ENCODE measurements around the gene ZNF366.

ZNF366 gene

DNA sequence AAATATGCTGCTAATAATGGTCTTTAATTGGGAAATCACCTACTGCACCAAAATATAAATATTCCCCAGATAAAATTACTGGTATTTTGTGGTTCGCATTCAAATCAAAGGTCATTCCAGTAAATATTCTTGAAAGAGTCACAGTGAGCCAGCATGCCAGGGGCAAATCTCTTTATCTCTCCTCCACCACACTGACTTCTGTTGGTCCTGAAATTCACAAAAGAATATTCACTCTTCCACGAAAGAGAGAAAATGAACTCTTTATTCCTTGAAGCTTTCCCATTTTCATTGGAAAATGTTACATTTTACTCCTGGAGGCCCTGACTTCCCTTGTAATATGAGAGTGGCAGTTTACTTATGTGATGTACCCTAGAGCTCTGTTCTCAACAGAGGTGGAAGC lies 39.7 kb downstream of the ZNF366 start:
- no peak for DNase-seq (ENCODE audit: low read depth in 1 of 2, low spot score in 1 of 2)

DNA sequence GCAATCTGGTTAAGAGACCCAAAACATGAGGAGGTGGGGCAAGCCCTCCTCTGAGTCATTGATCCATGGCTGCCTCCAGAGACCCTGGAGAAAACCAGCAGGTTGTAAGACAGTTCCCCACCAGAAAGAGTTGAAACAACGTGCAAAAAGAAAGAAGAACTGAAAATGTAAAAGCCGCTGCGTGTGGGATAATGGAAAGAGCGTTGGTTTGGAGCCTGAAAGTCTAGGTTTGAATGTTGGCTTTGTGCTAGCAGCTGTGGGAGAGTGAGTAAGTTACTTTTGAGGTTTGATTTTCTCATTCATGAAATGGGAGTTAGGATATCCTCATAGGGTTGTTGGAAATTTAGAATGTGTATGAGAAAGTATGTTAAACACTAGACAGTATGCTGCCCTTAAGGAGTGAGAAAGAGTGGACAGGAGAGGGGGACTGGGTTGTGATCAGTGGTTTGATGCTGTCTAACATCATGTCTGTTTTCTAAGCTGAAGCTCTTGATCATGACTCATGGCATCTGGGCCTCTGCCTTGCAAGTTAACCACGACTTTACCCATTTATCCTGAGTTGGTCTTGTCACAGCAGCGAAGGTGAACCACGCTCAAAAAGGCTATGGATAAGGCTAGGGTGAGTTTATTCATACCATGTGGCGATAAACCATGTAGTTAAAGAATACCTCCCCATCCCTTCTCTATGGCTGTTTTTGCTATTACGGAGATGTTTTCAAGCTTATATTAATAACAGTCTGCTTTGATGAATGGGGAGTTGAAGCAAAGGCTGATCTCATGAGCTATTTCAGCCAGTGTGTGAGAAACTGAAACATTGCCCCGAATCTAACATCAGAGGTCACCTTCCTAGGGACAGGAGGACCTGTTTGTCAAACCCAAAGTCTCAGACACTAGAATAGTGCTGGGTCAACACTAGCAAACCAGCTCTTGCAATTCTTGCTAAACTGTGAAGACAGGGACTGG lies 41.3 kb downstream of the ZNF366 start:
- DNase-seq (ENCODE audit: low read depth in 1 of 2, low spot score in 1 of 2) = no peak

DNA sequence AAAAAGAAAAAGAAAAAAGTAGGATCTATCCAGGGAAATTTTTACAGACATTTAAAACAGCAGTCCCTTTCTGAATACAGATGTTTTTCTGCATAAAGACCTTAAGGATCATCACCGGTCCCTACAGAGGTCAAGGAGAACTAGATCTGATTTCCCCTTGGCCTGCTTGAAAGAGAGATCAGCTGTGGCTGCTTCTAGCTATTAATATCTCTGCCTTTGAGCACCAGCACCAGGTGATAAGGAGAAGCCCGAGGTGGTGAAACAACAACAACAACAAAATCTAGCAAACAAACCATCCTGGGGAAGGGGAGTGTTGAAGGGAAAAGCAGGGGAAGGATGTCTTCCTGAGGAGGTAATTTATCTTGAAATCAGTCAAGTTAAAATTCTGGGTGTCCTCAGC lies 42.1 kb downstream of the ZNF366 start:
- no peak for DNase-seq (ENCODE audit: low read depth in 1 of 2, low spot score in 1 of 2)

DNA sequence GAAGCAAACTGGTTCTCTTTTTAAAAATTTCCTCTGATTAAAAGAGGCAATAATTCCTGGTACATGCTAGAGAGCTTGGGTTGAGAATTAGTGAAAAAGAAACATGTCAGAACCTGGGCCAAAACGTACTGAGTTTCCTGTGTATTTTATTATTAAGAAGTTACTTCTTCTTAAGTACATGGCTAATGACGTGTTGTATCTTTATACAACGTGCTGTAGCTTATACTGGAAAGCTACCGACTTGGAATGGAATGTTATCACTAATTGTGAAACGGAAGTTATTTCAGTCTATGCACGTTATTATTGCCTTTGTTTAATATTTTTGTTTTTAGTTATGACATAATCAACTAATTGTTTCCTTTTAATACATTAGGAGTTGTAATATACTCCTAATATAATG lies 43.1 kb downstream of the ZNF366 start:
- DNase-seq (ENCODE audit: low read depth in 1 of 2, low spot score in 1 of 2) = no peak

DNA sequence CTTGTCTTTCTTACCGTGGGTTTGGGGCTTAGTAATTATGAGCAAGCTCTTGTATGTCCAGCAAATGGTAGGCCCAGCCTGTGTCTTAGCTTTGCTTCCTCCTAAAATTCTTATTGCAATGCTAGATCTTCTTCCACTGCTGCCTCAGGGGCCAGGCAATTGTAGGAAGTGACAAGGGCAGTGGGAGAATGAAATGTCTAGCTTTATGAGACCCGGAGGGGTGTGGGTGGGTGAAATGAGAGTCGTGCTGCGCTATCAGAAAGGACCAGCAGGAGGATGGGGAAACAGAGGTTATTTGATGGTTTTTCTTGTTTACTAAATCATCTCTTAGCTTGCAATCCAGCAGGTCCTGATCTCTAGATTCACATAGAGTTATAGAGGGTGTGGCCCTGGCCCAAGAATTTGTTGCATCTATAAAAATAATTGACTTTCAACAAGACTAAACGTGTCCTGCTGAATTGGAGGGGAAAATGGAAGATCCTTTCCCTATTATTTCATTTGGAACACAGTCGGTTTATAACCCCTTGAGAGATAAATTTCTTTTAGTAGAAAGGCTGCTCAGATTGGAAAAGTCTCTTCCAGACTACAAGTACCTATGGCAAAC lies 43.7 kb downstream of the ZNF366 start:
- DNase-seq (ENCODE audit: low read depth in 1 of 2, low spot score in 1 of 2) = no peak

DNA sequence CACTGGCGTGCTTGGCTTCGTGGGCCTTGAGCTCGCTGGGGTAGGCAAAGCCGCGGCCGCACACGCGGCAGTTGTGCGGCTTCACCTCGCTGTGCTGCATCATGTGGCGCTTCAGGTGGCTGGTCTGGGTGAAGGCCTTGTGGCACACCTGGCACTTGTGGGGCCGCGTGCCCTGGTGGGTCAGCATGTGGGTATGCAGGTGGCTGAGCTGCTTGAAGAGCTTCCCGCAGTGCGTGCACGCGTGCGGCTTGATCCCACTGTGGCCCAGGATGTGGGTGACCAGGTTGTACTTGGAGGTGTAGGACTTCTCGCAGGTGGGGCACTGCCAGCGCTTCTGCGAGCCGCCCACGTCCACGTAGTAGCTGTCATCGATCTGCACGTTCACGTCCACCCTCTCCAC lies 46.8 kb downstream of the ZNF366 start:
- DNase-seq (ENCODE audit: low read depth in 1 of 2, low spot score in 1 of 2) = no peak

DNA sequence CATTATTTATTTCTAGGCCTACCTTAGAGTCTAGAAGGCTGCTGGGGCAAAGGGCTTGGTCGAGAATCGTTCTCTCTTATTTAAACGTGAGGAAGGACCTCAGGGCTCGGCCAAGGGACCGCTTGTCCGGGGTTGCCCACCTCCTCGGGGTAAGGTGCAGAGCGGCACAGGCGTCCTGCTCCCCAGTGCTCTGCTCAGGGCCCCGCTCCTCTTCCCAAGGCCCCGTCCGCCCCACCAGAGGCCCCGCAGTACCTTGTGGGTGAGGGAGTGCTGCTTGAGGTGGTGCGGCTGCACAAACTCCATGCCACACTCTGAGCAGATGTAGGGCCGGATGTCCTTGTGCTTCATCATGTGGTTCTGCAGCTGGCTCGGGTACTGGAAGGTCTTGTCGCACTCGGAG lies 47.3 kb downstream of the ZNF366 start:
- no peak for DNase-seq (ENCODE audit: low read depth in 1 of 2, low spot score in 1 of 2)

DNA sequence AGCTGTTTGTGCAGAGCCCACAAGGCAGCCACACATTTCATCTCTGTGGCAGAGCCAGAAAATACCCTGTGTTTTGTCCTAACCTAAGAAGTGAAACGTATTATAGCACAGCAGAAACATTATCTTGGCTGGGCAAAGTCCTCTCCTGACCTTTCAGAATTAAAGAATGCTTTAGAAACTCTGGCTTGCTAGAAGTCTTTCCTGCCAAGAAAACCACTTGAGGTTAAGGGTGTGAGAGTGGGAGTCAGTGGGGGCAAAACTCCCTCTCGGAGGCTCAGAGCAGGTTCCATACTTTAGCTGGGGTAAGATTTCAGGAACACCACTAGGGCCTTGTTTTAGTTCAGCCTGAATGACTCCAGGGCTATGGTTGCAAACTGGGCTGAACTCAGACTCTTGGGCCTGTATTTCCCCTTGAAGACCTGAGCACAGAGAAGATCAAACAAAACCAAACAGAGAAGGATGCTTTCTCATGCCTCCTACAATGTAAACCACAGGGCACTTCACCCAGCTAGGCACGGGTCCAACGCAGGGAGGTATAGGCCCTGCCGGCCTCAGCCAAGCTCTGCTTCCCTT lies 48.0 kb downstream of the ZNF366 start:
- no peak for DNase-seq (ENCODE audit: low read depth in 1 of 2, low spot score in 1 of 2)

DNA sequence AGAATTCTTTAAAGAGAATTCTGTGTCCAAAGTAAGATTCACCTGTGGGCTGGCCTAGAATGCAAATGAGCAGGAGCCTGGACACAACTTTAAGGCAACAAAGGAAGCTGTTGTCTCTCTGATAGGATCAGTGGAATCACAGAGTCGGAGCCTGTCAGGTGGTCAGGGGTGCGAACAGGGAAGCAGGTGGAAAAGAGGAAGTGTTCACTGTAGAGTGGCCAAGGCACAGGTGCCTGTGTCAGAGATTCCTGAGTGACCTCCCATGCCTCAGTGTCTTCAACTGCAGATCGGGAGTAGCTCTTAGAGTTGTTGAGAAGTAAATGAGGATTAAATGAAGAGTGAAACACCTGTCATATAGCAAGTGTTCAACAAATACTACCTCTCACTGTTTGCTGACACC lies 48.8 kb downstream of the ZNF366 start:
- no peak for DNase-seq (ENCODE audit: low read depth in 1 of 2, low spot score in 1 of 2)

DNA sequence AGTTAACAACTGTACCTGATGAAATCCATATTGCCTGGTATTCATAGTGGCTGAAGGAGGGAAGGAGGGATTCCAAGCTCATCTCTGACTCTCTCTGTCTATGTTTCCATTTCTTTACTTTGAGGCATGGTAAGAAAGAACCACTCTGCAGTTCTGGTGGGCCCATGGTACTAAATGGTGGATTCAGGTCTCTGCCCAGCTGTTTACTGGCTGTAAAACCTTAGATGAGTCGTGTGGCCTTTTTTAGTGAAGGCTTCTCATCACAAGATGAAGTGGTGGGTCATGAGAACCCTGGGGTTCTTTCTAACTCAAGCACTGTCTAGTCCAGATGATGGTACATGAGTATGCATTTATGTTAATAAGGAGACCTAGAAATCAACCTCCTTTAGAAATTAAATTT lies 49.7 kb downstream of the ZNF366 start:
- no peak for DNase-seq (ENCODE audit: low read depth in 1 of 2, low spot score in 1 of 2)

DNA sequence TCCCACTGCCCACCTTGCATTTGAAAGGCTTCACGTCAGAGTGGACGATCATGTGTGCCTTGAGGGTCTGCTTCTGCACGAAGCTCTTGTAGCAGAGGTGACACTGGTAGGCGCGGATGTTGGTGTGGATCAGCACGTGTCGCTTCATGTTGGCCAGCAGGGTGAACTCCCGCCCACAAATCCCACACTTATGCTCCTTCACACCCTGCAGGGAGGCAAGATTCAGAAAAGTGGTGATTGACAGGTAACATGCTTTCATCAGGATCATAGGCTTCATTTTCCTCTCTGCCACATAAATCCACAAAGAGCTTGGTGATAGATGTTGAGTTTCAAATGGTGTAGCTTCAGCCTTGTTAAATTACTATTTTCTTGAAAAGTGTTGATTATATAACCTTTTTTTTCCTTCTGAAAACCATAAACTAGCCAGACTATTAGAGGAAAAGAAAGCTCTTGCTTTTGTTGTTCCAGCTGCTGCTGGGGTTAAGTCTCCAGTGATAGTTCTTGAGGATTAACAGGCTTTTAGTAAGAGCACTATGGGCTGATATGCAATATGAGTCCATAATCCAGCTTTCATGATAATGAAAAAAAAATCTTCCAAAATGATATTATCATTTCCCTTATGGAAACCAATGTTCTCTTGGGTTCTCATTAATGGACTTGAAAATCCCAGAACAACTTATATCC lies 50.7 kb downstream of the ZNF366 start:
- no peak for DNase-seq (ENCODE audit: low read depth in 1 of 2, low spot score in 1 of 2)

DNA sequence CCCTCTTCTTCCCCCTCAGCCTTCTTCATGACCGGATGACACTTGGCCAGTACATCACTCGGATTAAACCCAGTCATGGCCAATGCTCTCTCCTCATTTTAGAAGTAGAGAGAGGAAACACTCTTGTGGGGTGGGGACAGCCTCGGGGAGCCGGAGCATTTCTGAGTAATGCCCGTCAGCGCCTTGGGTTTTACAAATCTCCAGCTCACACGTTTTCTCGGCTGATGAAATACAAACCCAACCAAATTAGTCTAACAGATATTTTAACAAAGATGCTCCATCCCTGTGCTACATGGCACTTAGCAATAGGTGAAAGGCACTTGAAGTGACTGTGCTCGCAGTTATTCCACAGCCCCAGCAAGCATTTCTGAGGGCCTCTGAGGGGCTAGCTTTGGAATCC lies 51.7 kb downstream of the ZNF366 start:
- DNase-seq (ENCODE audit: low read depth in 1 of 2, low spot score in 1 of 2) = no peak

DNA sequence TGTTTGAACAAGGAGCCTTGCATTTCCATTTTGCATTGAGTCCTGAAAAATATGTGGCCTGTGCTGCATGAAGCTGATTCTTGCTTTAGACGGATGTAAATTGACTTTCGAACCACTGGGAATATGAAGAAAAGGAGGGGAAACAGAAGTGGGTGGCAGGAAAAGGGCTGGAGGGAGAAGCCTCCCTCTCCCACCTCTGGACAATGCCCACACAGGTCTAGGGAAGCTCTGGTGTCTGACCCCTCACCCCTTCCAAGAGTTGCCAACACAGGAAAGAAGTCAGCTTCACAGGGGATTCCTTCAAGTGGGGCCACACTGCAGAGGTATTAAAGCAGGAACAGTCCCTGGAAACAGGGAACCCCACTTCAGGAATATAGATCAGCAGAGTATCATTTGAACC lies 52.2 kb downstream of the ZNF366 start:
- no peak for DNase-seq (ENCODE audit: low read depth in 1 of 2, low spot score in 1 of 2)

DNA sequence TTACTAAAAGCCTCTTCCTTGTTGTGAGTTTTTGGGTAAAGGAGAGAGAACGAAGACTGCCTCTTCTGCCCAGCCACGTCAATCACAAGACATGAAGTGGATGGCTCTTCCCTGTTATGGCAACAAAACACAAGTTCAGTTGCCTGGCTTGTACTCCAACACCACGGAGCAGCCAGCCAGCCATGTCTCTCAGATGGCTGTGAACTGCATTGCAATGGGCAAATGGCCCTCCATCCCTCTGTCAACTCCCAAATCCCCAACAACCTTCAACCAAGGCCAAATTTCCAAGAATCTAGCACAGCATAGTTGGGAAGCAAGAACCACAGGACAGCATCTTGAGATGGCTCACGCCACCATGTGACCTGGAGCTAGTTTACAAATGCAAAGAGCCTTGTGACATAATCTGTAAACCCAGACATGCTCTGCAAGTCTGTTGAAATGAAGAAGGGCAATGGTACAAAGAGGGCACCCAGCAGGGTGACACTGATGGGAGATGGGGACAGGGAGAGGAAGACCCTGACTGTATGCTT lies 53.9 kb downstream of the ZNF366 start:
- no peak for DNase-seq (ENCODE audit: low read depth in 1 of 2, low spot score in 1 of 2)

DNA sequence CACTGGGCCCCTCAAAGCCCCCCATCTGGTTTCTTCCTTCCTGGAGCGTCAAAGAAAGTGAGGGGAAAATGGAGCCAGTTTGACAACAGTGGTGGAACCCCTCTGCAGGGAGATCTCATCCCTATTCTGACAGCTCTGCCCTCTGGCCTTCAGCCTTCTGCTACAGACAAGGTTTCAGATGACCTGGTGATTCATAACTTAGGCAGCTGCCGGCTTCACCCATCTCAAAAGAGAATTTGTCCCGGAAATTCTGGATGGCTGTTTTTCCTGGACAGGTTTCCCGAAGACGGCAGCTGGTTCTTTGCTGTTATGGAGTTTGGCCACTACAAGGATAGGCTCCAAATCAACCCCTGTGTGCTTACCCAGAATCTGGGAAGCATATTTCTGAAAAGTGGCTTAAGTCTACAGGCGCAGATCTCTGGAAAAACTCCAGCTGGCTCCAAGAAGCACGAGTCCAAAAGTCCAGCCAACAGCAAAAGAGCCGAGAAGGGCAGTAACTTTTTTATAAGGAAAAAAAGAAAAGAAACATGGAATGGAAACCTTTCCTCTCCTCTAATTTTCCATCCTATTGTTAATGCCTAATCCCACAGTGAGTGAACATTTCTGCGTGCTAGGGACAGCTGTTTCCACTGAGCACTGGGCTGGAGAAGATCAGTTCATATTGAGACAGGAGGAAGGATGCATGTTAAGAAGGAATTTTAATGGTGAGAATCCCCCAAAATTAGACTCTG lies 54.5 kb downstream of the ZNF366 start:
- DNase-seq (ENCODE audit: low read depth in 1 of 2, low spot score in 1 of 2) = no peak

DNA sequence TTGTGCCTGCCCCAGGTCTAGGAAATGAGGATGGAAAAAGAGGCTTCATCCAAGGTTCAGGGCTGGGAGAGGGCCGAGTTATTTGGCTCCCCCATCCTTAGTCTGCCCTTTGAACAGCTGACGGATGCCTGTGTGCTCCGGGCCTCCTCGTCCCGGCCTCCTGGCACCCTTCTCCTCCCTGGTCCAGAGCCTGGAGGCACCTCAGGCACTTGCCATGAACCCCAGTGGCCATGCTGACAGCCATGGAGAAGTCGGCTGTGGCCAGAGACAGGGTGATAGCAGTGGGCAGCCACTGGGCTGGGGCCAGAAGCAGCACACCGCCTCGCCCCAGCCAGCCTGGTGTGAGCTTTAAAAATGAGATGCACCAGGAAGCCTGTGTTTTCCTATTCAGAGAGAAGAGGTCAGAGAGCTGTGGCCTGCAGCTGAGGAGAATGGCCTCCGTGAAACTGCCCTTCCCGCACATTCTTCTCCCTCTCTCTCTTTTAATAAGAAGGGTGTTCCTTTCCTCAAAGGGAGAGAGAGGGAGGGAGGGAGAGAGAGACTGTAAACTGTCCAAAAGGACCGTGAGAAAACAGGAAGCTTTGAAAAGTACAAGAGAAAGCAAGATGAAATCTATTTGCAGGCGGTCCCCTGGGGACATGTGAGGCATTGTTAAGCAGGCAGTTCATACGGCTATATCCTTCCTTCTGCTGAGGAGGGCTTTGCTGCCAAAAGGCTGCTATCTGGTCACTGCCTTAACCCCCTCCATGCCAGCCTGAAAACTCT lies 55.3 kb downstream of the ZNF366 start:
- DNase-seq (ENCODE audit: low read depth in 1 of 2, low spot score in 1 of 2) = no peak

DNA sequence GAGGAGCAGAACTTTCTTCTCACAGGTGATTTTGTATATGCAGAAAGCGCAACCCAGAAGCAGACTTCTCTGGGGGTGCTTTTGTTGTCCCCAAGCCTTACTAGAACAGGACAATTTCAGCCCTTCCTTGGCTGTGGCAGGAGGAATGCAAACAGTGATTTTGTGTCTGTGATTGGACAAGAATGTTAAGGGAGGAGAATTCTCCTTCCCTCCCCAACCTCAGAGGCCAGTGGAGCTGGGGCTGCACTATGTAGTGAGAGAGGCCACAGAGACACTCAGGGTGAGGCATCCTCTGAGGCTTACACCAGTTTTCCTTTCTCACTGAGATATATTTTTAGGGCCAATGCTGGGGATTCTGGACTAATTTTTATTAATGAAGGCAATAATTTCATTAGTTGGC lies 58.8 kb downstream of the ZNF366 start:
- DNase-seq (ENCODE audit: low read depth in 1 of 2, low spot score in 1 of 2) = no peak

DNA sequence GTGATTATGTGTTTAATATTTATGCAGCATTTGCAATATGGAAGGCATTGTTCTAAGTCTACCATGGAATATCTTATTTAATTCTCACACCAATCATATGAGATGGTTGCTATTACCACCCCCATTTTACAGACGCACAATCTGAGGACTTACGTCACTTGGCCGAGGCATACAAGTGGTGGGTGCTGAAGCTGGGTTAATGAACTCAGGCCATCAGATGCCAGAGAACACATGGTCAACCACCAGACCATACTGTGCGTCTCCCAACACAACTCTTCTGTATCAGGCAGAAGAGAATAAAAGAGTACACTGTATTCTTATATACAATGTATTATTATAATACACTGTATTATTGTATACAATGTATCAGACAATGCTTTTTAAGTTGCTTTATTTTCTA lies 59.5 kb downstream of the ZNF366 start:
- no peak for DNase-seq (ENCODE audit: low read depth in 1 of 2, low spot score in 1 of 2)

DNA sequence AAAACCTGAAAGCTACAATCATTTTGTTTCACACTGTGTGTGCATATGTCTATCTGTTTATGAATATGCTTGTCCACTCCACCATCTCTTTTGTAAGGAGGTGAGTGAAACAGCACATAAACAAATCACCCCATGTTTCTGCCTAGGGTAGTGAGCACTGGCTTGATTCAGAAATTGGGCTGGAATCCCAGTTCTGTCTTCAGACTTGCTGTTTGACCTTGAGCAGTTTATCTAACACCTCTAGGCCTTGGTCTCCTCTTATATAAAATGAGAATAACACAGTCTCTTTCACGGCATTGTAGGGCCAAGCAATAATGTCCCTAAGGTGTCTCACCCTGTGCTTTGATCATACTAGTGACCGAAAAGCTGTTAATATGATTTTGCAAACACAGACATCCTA lies 61.2 kb downstream of the ZNF366 start:
- no peak for DNase-seq (ENCODE audit: low read depth in 1 of 2, low spot score in 1 of 2)

DNA sequence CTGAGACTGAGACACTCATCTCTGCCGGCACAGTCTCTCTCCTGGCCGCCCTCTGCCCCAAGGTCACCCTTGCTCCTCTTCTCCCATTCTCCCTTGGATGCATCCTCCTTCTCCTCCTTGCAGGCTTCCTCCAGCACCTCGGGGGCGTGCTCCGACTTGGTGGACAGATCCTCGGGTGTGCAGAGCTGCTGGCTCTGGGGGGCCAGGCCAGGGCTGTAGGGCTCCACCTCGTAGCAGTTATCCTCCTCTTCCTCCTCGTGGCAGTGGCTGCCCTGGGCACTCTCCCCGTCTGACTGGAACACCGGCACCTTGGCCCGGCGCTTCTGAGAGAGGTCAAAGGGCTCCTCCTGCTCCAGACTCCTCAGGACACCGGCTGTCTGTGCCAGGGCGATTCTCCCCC lies 63.3 kb downstream of the ZNF366 start:
- DNase-seq (ENCODE audit: low read depth in 1 of 2, low spot score in 1 of 2) = no peak
